Measurements from ENCODE around the gene ATP11A. TPM values are rescaled to one million over a fixed set of nuclear protein-coding genes. Genes with fewer than 3 reads are reported as not detected.

ATP11A gene
- total and polyA plus RNA-seq, 10 of the 15 experiments (the other 5 are each of a cell fraction or from before 2014, with no cell fraction given): 1.4 to 69.6 (median 14.4) TPM

- TF ChIP-seq RAD51 (IDR thresholded peaks at IDR 0.05) (no peak), TAF1 (IDR thresholded peaks at IDR 0.05; ENCODE audit: borderline replicate concordance, low read depth, low read length) (peak; percentile 46; the same call in 1 of the 2 replicates), KLF5 (IDR thresholded peaks at IDR 0.05; ENCODE audit: partially characterized antibody) (peak; percentile 40)
Observed at GRCh38 chr13:112689303-112690245, at the start of gene ATP11A (continued).

- 55% methylated on average over 19 of the region's 19 CpGs for WGBS (ENCODE audit: insufficient coverage, insufficient replicate concordance, low lambda C conversion rate, missing lambda C conversion rate)
- no peak overlapping the region for H3K4me2 ChIP-seq (ENCODE audit: control insufficient read depth, insufficient read depth)
- intact Hi-C loops (cut with micrococcal nuclease; ENCODE audit: unreplicated experiment) (no loop called here), in situ Hi-C loops (cut with MboI) (no loop called here)
- TF ChIP-seq IKZF1 (conservative IDR thresholded peaks at IDR 0.05) (no peak), RB1 (IDR thresholded peaks at IDR 0.05; ENCODE audit: borderline replicate concordance) (no peak), CHD4 (IDR thresholded peaks at IDR 0.05) (no peak), GABPA (IDR thresholded peaks at IDR 0.05; ENCODE audit: low read depth) (no peak), BACH1 (IDR thresholded peaks at IDR 0.05; ENCODE audit: borderline replicate concordance) (no peak), CREM (IDR thresholded peaks at IDR 0.05; ENCODE audit: low read depth) (no peak), ZBTB40 (IDR thresholded peaks at IDR 0.05; ENCODE audit: borderline replicate concordance) (no peak), JUNB (IDR thresholded peaks at IDR 0.05) (no peak), STAT3 (IDR thresholded peaks at IDR 0.05; ENCODE audit: low read depth, low read length) (no peak), NBN (IDR thresholded peaks at IDR 0.05) (no peak), SUZ12 (IDR thresholded peaks at IDR 0.05; ENCODE audit: unreplicated experiment) (no peak)
- H3K4me1 ChIP-seq (ENCODE audit: control insufficient read depth, insufficient read depth, low read length): no peaks in the 10 kb centered on the region; the same call in 1 of the 2 replicates
- no peak overlapping the region for H3K4me3 ChIP-seq
- SMC1A ChIA-PET (ENCODE audit: uncharacterized antibody, unreplicated experiment): interaction anchor here (0.6 to 2.6 kb wide), 6 partner anchors 9 to 233 kb away, joined by 3 to 35 read pairs (median 4); no protein-coding TSS in a partner anchor
- FAIRE-seq: no peak
- no peak overlapping the region for H3K9ac ChIP-seq (ENCODE audit: control insufficient read depth, insufficient read depth, low read length)
- no peaks in the 10 kb centered on the region for H3K79me2 ChIP-seq (ENCODE audit: control insufficient read depth, insufficient read depth, low read length)
- POLR2A ChIA-PET: no interaction called here
- H3K27ac ChIP-seq (ENCODE audit: control insufficient read depth, insufficient read depth): no peak overlapping the region
- CTCF ChIA-PET: interaction anchor here (0.8 to 4.5 kb wide), 12 partner anchors 9 to 245 kb away, joined by 3 to 73 read pairs (median 4); no protein-coding TSS in a partner anchor
- BruUV-seq (replicated peaks): no TSS peak
- no peaks in the 10 kb centered on the region for H3K9me3 ChIP-seq (replicated peaks; ENCODE audit: control insufficient read depth, insufficient read depth, low read length)
- DNase-seq (ENCODE audit: low read depth, low spot score): no peak
- RAD21 ChIA-PET (ENCODE audit: unreplicated experiment): interaction anchor here (0.9 to 2.8 kb wide), 3 partner anchors 52 to 303 kb away, joined by 3 to 37 read pairs (median 4); no protein-coding TSS in a partner anchor
- H3K27me3 ChIP-seq (replicated peaks in 1 of 2; ENCODE audit: control insufficient read depth in 2 of 2, insufficient read depth in 2 of 2, low read length in 1 of 2): peaks cover 0 to 4% of the 10 kb centered on the region in 2 experiments; a peak in 2 of 4 replicates
- ATAC-seq: no peak
- no peaks in the 10 kb centered on the region for H4K20me1 ChIP-seq (ENCODE audit: control insufficient read depth, insufficient read depth)
- H2AFZ ChIP-seq (ENCODE audit: control insufficient read depth, low read depth, low read length): no peak overlapping the region; the same call in 1 of the 2 replicates
- H3K36me3 ChIP-seq (ENCODE audit: control insufficient read depth in 2 of 2, insufficient read depth in 2 of 2, low read length in 1 of 2): no peaks in the 10 kb centered on the region
Observed at GRCh38 chr13:112641456-112642089, 48.3 kb upstream of the ATP11A start.

Data from GM12878 (cell line).